Gastroesophageal sphincter (tissue), 4 donors: ENCODE measurements around the gene KANK3. TPM values are rescaled to one million over a fixed set of nuclear protein-coding genes. Genes with fewer than 3 reads are reported as not detected.

Source experiments
- ATAC-seq: fragments of 150-250 bp; one replicate; pipeline ENCODE4 v1.9.1; 2016; ENCODE audit warnings: mild to moderate bottlenecking, moderate library complexity
- H3K27ac ChIP-seq, 4 donors: fragments of 200-600 bp; sonication (generic) in 3 of 4; 1 replicate in 3 of 4; 2 replicates in 1 of 4; pipeline ENCODE4 v1.5.1; 2016 to 2019
- H3K27me3 ChIP-seq: fragments of 200-600 bp; sonication (generic); one replicate; pipeline ENCODE4 v1.5.1; 2019
- H3K36me3 ChIP-seq, 2 donors: fragments of 200-600 bp; sonication (generic); one replicate each; pipeline ENCODE4 v1.5.1; 2019; ENCODE audit warnings: control low read depth in 1 of 2
- H3K4me1 ChIP-seq, 3 donors: fragments of 200-600 bp; sonication (generic); 1 replicate in 2 of 3; 2 replicates in 1 of 3; pipeline ENCODE4 v1.5.1; 2016 to 2019; ENCODE audit warnings: control low read depth in 2 of 3
- H3K4me3 ChIP-seq, 2 donors: fragments of 200-600 bp; sonication (generic); one replicate each; pipeline ENCODE4 v1.5.1; 2019; ENCODE audit warnings: mild to moderate bottlenecking in 1 of 2, moderate library complexity in 1 of 2
- H3K9me3 ChIP-seq, 3 donors: fragments of 200-600 bp; sonication (generic); one replicate each; pipeline ENCODE4 v1.5.1; 2017 to 2019; ENCODE audit warnings: control low read depth in 2 of 3
- CTCF ChIP-seq, 4 experiments: fragments of 200-600 bp in 2 of 4; fragments of 450-650 bp in 2 of 4; sonication (generic) in 1 of 4; IDR thresholded peaks; one replicate each; pipeline ENCODE4 v1.5.1; 2017 to 2019; ENCODE audit warnings: antibody characterized with exemption in 4 of 4, mild to moderate bottlenecking in 2 of 4, moderate library complexity in 2 of 4
- EP300 ChIP-seq: sonication (generic); formaldehyde crosslinking; IDR thresholded peaks from one replicate; pipeline ENCODE4 v1.6.1; 2017; ENCODE audit warnings: antibody characterized with exemption, mild to moderate bottlenecking
- POLR2A ChIP-seq, 2 donors: fragments of 450-650 bp; IDR thresholded peaks; one replicate each; pipeline ENCODE4 v1.6.1; 2017; ENCODE audit warnings: antibody characterized with exemption in 2 of 2, mild to moderate bottlenecking in 2 of 2, moderate library complexity in 1 of 2
- POLR2AphosphoS5 ChIP-seq: sonication (generic); formaldehyde crosslinking; IDR thresholded peaks from one replicate; pipeline ENCODE4 v1.6.1; 2017; ENCODE audit warnings: antibody characterized with exemption
- WGBS, 2 donors: methylation state at CpG; one replicate each; pipeline ENCODE4 v1.1.5; 2018; ENCODE audit warnings: low coverage in 1 of 2; 5-methylcytosine and 5-hydroxymethylcytosine counted together
- total RNA-seq, 4 donors: library from RNA; depleted of rRNA; stranded (reverse); fragments of >200 nt; gene quantifications; one replicate each; pipeline ENCODE4 v1.1.0, GENCODE V29; 2016

The KANK3 gene
- total RNA-seq, 4 donors from 2014 or later = 9.8 to 22.3 (median 19.2) TPM

DNA sequence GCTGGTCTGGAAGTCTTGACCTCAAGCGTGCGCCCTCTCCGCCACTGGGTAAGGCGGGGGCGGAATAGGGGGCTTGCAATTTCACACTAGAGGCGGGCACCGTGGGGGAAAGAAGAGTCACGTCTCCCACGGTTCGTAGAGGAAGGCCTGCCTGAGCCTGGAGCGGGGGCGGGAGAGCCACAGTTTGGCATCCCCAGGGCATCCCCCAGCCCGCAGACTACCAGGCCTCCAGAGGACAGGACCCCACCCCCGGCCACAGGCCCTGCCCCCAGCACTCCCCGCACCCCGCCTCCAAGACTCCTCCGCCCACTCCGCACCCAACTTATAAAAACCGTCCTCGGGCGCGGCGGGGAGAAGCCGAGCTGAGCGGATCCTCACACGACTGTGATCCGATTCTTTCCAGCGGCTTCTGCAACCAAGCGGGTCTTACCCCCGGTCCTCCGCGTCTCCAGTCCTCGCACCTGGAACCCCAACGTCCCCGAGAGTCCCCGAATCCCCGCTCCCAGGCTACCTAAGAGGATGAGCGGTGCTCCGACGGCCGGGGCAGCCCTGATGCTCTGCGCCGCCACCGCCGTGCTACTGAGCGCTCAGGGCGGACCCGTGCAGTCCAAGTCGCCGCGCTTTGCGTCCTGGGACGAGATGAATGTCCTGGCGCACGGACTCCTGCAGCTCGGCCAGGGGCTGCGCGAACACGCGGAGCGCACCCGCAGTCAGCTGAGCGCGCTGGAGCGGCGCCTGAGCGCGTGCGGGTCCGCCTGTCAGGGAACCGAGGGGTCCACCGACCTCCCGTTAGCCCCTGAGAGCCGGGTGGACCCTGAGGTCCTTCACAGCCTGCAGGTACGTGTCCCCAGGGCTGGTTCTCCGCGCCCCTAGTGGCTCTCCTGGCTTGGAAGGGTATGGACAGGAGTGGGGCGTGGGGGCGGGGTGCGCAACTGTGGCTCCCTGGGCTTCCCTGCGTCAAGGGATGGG is 21.0 kb upstream of the KANK3 start, which contains the start of gene ANGPTL4:
ANGPTL4 (plus strand) TSS at position 353 of the 969 bp plus-strand sequence; CDS start at position 520, 167 bp downstream.
- no peaks in the 10 kb centered on the region for H3K9me3 ChIP-seq
- peak in 3 of 4 experiments; percentile 14 to 33 (median 27) for TF ChIP-seq CTCF (IDR thresholded peaks at IDR 0.05)
- peak; percentile 43 for TF ChIP-seq POLR2AphosphoS5
- peak; percentile 27 to 49 for TF ChIP-seq POLR2A (IDR thresholded peaks at IDR 0.05)
- no peak for TF ChIP-seq EP300
- peak; percentile 57 for ATAC-seq
- H3K27me3 ChIP-seq = no peaks in the 10 kb centered on the region
- peaks cover 0 to 74% (median 31%) of the 10 kb centered on the region in 3 donors for H3K4me1 ChIP-seq
- peak within 1 kb of the TSS; percentile 36 to 90 (median 82) for H3K27ac ChIP-seq
- 0% methylated on average over 4 of the region's 81 CpGs; no CpG with 5 or more reads in 1 of the 2 donors for WGBS, 2 donors
- H3K36me3 ChIP-seq = no peaks in the 10 kb centered on the region
- peak within 1 kb of the TSS; percentile 49 to 59 for H3K4me3 ChIP-seq

GRCh38 chr19:8361921-8362793 is 19.1 kb upstream of the KANK3 start:
- Histone ChIP-seq H3K36me3 (no peaks in the 10 kb centered on the region), H3K4me1 (peaks cover 0 to 58% (median 18%) of the 10 kb centered on the region in 3 donors), H3K4me3 (no peak overlapping the region), H3K9me3 (no peaks in the 10 kb centered on the region), H3K27me3 (no peaks in the 10 kb centered on the region), H3K27ac (peak overlapping the region; percentile 66 to 87 (median 82))
- peak; percentile 94 for ATAC-seq
- TF ChIP-seq POLR2A (IDR thresholded peaks at IDR 0.05) = no peak
- TF ChIP-seq CTCF (IDR thresholded peaks at IDR 0.05) = no peak
- TF ChIP-seq POLR2AphosphoS5 = peak; percentile 99
- no peak for TF ChIP-seq EP300
- 26 to 41% methylated on average over 6 to 11 of the region's 12 CpGs for WGBS, 2 donors

GRCh38 chr19:8360196-8360595 is 17.1 kb upstream of the KANK3 start:
- H3K9me3 ChIP-seq = no peaks in the 10 kb centered on the region
- WGBS, 2 donors = 87 to 93% methylated on average over 5 to 8 of the region's 8 CpGs
- no peak overlapping the region for H3K4me3 ChIP-seq
- peaks cover 0 to 43% (median 14%) of the 10 kb centered on the region in 3 donors for H3K4me1 ChIP-seq
- no peak for TF ChIP-seq POLR2AphosphoS5
- TF ChIP-seq POLR2A (IDR thresholded peaks at IDR 0.05) = no peak
- TF ChIP-seq CTCF (IDR thresholded peaks at IDR 0.05) = no peak
- no peak for TF ChIP-seq EP300
- no peak overlapping the region for H3K27ac ChIP-seq
- no peaks in the 10 kb centered on the region for H3K36me3 ChIP-seq
- no peak for ATAC-seq
- H3K27me3 ChIP-seq = no peaks in the 10 kb centered on the region

DNA sequence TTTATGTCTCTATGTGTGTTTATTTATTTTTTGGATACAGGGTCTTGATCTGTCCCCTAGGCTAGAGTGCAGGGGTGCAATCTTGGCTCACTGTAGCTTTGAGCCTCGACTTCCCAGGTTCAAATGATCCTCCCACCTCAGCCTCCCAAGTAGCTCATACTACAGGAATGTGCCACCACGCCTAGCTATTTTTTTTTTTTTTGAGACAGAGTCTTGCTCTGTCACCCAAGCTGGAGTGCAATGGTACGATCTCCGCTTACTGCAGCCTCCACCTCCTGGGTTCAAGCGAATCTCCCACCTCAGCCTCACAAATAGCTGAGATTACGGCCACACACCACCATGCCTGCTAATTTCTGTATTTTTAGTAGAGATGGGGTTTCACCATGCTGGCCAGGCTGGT is 15.9 kb upstream of the KANK3 start:
- no peak for ATAC-seq
- Histone ChIP-seq H3K9me3 (no peaks in the 10 kb centered on the region), H3K27me3 (no peaks in the 10 kb centered on the region), H3K4me1 (peaks cover 0 to 36% (median 19%) of the 10 kb centered on the region in 3 donors), H3K27ac (no peak overlapping the region), H3K4me3 (no peak overlapping the region), H3K36me3 (no peaks in the 10 kb centered on the region)
- no peak for TF ChIP-seq EP300
- 78 to 97% methylated on average over 4 to 5 of the region's 6 CpGs for WGBS, 2 donors

- TF ChIP-seq POLR2AphosphoS5 (no peak), EP300 (no peak), CTCF (IDR thresholded peaks at IDR 0.05) (no peak), POLR2A (IDR thresholded peaks at IDR 0.05) (no peak)
- 53 to 56% methylated on average over 2 of the region's 4 CpGs for WGBS, 2 donors
- no peak for ATAC-seq
- peaks cover 14% of the 10 kb centered on the region for H3K27me3 ChIP-seq
- no peaks in the 10 kb centered on the region for H3K9me3 ChIP-seq
- H3K4me3 ChIP-seq = no peak overlapping the region
- H3K27ac ChIP-seq = no peak overlapping the region
- H3K4me1 ChIP-seq = peaks cover 0 to 34% (median 12%) of the 10 kb centered on the region in 3 donors
- H3K36me3 ChIP-seq = no peaks in the 10 kb centered on the region
Observed at GRCh38 chr19:8357007-8357521, 14.0 kb upstream of the KANK3 start.
